Esophagus squamous epithelium (tissue), 4 donors: ENCODE data around the gene THBS4.

ENCODE experiments used
- CTCF ChIP-seq, 6 experiments: fragments of 450-650 bp in 4 of 6; fragments of 200-600 bp in 2 of 6; sonication (generic) in 2 of 6; IDR thresholded peaks; one replicate each; pipeline ENCODE4 v1.5.1; 2016 to 2019; ENCODE audit warnings: antibody characterized with exemption in 6 of 6, mild to moderate bottlenecking in 4 of 6, moderate library complexity in 4 of 6
- POLR2A ChIP-seq, 4 donors: fragments of 450-650 bp; IDR thresholded peaks; one replicate each; pipeline ENCODE4 v1.6.1; 2017; ENCODE audit warnings: antibody characterized with exemption in 4 of 4, mild to moderate bottlenecking in 4 of 4, moderate library complexity in 3 of 4

- no peak for TF ChIP-seq CTCF (IDR thresholded peaks at IDR 0.05)
- no peak for TF ChIP-seq POLR2A (IDR thresholded peaks at IDR 0.05)
Observed at GRCh38 chr5:80060966-80061365, 25.8 kb downstream of the THBS4 start.
